ENCODE measurements around the gene AGFG2.

DNA sequence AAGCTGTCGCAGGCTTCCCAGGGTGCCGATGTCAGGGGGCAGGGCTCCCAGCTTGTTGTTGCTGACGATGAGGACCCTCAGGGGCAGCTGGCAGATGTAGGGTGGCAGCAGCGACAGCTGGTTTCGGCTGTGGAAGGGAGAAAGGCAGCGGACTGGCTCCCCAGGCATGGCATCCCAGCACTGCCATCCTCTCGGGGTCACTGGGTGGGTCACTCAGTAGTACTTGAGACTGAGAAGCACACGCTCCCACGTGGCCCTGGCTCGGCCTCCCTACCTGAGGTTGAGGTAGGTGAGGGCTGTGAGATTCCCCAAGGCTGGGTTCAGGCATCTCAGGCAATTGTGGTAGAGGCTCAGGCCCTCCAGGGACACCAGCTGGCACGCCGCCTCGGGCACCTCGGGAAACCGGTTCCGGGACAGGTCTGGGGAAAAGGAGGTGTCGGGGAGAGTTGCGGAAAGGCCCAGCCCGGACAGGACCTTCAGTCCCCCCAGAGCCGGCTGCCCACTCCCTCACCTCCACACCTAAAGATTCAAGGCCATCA, 43.1 kb downstream of the AGFG2 start:
- TF ChIP-seq, protein P1, sequence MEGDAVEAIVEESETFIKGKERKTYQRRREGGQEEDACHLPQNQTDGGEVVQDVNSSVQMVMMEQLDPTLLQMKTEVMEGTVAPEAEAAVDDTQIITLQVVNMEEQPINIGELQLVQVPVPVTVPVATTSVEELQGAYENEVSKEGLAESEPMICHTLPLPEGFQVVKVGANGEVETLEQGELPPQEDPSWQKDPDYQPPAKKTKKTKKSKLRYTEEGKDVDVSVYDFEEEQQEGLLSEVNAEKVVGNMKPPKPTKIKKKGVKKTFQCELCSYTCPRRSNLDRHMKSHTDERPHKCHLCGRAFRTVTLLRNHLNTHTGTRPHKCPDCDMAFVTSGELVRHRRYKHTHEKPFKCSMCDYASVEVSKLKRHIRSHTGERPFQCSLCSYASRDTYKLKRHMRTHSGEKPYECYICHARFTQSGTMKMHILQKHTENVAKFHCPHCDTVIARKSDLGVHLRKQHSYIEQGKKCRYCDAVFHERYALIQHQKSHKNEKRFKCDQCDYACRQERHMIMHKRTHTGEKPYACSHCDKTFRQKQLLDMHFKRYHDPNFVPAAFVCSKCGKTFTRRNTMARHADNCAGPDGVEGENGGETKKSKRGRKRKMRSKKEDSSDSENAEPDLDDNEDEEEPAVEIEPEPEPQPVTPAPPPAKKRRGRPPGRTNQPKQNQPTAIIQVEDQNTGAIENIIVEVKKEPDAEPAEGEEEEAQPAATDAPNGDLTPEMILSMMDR (IDR thresholded peaks at IDR 0.05), result no peak
- no peak for TF ChIP-seq POLR2A (IDR thresholded peaks at IDR 0.05)

Data from breast epithelium (tissue), 3 donors.